GM12864 (cell line): ENCODE measurements around the gene UMOD.

Experiments
- DNase-seq: peaks from one replicate; pipeline ENCODE4 v3.0.0-alpha.2; 2011; ENCODE audit warnings: low read depth
- H3K4me3 ChIP-seq: 2 replicates; pipeline ENCODE4 v1.5.1; 2011; ENCODE audit warnings: mild to moderate bottlenecking, low read depth, low read length, control low read depth
- TF ChIP-seq, protein P1 (sequence below): IDR thresholded peaks from 2 replicates; pipeline ENCODE4 v1.5.1; 2011; ENCODE audit warnings: low read depth, mild to moderate bottlenecking, moderate library complexity, low read length, control low read depth, inconsistent platforms; ENCODE audit errors: missing control alignments

UMOD gene

GRCh38 chr16:20307240-20307671 is 45.3 kb downstream of the UMOD start:
- no peak overlapping the region for H3K4me3 ChIP-seq
- no peak for DNase-seq
- TF ChIP-seq, protein P1, sequence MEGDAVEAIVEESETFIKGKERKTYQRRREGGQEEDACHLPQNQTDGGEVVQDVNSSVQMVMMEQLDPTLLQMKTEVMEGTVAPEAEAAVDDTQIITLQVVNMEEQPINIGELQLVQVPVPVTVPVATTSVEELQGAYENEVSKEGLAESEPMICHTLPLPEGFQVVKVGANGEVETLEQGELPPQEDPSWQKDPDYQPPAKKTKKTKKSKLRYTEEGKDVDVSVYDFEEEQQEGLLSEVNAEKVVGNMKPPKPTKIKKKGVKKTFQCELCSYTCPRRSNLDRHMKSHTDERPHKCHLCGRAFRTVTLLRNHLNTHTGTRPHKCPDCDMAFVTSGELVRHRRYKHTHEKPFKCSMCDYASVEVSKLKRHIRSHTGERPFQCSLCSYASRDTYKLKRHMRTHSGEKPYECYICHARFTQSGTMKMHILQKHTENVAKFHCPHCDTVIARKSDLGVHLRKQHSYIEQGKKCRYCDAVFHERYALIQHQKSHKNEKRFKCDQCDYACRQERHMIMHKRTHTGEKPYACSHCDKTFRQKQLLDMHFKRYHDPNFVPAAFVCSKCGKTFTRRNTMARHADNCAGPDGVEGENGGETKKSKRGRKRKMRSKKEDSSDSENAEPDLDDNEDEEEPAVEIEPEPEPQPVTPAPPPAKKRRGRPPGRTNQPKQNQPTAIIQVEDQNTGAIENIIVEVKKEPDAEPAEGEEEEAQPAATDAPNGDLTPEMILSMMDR, result no peak

- DNase-seq, result no peak
- TF ChIP-seq, protein P1, result no peak
- H3K4me3 ChIP-seq, result no peak overlapping the region
Measured at GRCh38 chr16:20306401-20306800, 46.1 kb downstream of the UMOD start.

DNA sequence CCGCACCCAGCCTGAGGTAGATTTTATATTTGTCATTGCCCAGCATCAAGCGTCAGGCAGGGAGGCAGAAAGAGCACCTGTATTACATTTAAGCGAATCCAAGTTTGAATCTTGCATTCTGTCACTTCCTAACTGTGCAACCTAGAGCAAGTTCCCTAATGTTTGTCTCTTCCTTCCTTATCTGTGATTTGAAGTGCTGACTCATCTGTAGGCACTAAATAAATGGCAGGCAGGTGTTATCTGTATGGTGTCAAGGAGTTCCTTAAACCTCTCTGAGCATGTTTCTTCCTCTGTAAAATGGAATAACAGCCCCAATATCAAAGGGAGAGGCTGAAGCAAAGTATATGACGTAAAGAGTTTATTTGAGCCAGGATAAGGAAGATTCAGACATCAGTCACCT is 49.5 kb downstream of the UMOD start:
- DNase-seq, result no peak
- H3K4me3 ChIP-seq, result no peak overlapping the region
- TF ChIP-seq, protein P1, result no peak

DNA sequence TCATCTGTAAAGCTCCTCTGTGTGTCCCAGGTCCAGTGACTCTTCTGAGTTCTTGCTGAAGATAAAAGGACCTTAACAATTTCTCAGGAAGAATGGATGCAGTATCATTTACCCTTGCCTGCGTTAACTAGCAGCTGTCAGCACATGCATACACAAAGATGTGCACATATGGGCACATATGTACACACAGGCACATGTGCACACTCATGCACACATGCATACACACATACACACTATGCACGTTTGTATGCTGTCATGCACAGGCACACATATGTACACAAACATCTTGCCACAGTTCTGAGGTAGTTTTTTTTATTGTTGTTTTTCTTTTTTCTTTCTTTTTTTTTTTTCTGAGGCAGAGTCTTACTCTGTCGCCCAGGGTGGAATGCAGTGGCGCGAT is 50.1 kb downstream of the UMOD start:
- TF ChIP-seq, protein P1, result no peak
- DNase-seq, result no peak
- no peak overlapping the region for H3K4me3 ChIP-seq

DNA sequence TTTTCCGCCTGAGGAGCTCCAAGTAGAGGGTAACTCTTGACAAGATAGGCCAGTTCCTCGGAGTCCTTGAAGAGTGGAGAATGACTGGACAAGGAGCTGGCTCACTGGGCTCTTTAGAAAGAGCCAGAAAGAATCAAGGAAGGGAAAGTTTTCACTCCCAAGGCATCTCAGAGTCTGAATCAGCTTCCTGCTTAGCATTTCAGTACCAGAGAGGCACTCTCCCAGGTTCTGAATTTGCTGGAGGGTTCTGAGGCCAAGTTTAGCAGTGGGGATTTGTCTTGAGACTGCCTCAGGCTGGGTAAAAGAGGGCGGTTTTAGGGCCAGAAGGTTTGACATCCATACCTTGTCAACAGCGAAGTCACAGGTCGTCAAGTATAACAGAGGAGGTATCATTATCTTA is 50.7 kb downstream of the UMOD start:
- H3K4me3 ChIP-seq, result no peak overlapping the region
- DNase-seq, result no peak
- TF ChIP-seq, protein P1, result no peak

- H3K4me3 ChIP-seq, result no peak overlapping the region
- peak; percentile 19 for DNase-seq
- TF ChIP-seq, protein P1, result peak; percentile 79
Measured at GRCh38 chr16:20300312-20301097, 52.0 kb downstream of the UMOD start.

DNA sequence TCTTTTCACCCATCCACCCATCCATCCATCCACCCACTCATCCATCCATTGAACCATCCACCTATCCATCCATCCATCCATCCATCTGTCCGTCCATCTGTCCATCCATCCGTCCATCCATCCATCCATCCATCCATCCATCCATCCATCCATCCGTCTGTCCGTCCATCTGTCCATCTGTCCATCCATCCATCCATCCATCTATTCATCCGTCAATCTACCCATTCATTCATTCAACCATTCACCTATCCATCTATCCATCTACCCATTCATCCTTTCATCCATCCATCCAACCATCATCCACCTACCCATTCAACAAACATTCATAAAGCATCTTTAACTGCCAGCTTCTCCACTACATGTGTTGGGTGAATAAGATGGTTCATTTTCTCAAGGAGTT is 54.1 kb downstream of the UMOD start:
- DNase-seq, result no peak
- TF ChIP-seq, protein P1, result no peak
- H3K4me3 ChIP-seq, result no peak overlapping the region
